Type B pancreatic cell (in vitro differentiated cells): Measurements from ENCODE around the gene AS3MT. TPM values are rescaled to one million over a fixed set of nuclear protein-coding genes. Genes with fewer than 3 reads are reported as not detected.
A peak's percentile ranks its signal among the peaks of the same experiment; 100 is the strongest.

Experiments
- DNase-seq: peaks from one replicate; pipeline ENCODE4 v3.0.0; 2021; ENCODE audit warnings: mixed read lengths; ENCODE audit not compliant: unreplicated experiment; ENCODE audit errors: extremely low spot score
- H3K27ac Mint-ChIP-seq: 2 replicates; pipeline ENCODE4 v1.8.0; 2021; ENCODE audit warnings: mild to moderate bottlenecking, mixed read lengths
- H3K27me3 Mint-ChIP-seq: 2 replicates; pipeline ENCODE4 v1.8.0; 2021; ENCODE audit warnings: mixed read lengths
- H3K36me3 Mint-ChIP-seq: 2 replicates; pipeline ENCODE4 v1.8.0; 2021; ENCODE audit warnings: mixed read lengths
- H3K4me1 Mint-ChIP-seq: one replicate; pipeline ENCODE4 v1.8.0; 2021; ENCODE audit warnings: mixed read lengths; ENCODE audit not compliant: unreplicated experiment
- H3K4me3 Mint-ChIP-seq: 2 replicates; pipeline ENCODE4 v1.8.0; 2021; ENCODE audit warnings: mild to moderate bottlenecking, mixed read lengths
- H3K9me3 Mint-ChIP-seq: 2 replicates; pipeline ENCODE4 v1.8.0; 2021; ENCODE audit warnings: mixed read lengths
- CTCF ChIP-seq: fragments of 200-600 bp; sonication (generic); conservative IDR thresholded peaks from 2 replicates; pipeline ENCODE4 v1.5.0; 2021; ENCODE audit warnings: antibody characterized with exemption, mild to moderate bottlenecking
- total RNA-seq: library from RNA; stranded (reverse); gene quantifications from 2 replicates; pipeline ENCODE4 v1.2.1, GENCODE V29; 2021; ENCODE audit warnings: low replicate concordance

Gene AS3MT
- total RNA-seq, 1 donor from 2014 or later = 4.2 TPM

GRCh38 chr10:102918817-102919245 lies 49.6 kb downstream of the AS3MT start:
- H3K4me1 Mint-ChIP-seq = peaks cover 41% of the 10 kb centered on the region
- peaks cover 20% of the 10 kb centered on the region for H3K27me3 Mint-ChIP-seq

GRCh38 chr10:102919246-102919959 lies 50.1 kb downstream of the AS3MT start:
- no peak for DNase-seq
- Mint-ChIP-seq H3K9me3 (no peaks in the 10 kb centered on the region), H3K27ac (peak overlapping the region; percentile 62), H3K36me3 (peaks cover 5% of the 10 kb centered on the region), H3K4me1 (peaks cover 41% of the 10 kb centered on the region), H3K4me3 (peak overlapping the region; percentile 95), H3K27me3 (peaks cover 20% of the 10 kb centered on the region)
- no peak for TF ChIP-seq CTCF

More at GRCh38 chr10:102918817-102919245, 49.6 kb downstream of the AS3MT start:
- H3K9me3 Mint-ChIP-seq = no peaks in the 10 kb centered on the region
- H3K4me3 Mint-ChIP-seq = peak overlapping the region; percentile 95
- TF ChIP-seq CTCF = no peak
- peaks cover 5% of the 10 kb centered on the region for H3K36me3 Mint-ChIP-seq
- no peak overlapping the region for H3K27ac Mint-ChIP-seq
- no peak for DNase-seq

- Mint-ChIP-seq H3K9me3 (no peaks in the 10 kb centered on the region), H3K36me3 (peaks cover 5% of the 10 kb centered on the region), H3K27me3 (peaks cover 20% of the 10 kb centered on the region), H3K27ac (peak overlapping the region; percentile 12), H3K4me3 (peak overlapping the region; percentile 95), H3K4me1 (peaks cover 41% of the 10 kb centered on the region)
- DNase-seq = no peak
- no peak for TF ChIP-seq CTCF
Observed at GRCh38 chr10:102919992-102920739, 50.9 kb downstream of the AS3MT start.

- no peaks in the 10 kb centered on the region for H3K9me3 Mint-ChIP-seq
- TF ChIP-seq CTCF = no peak
- peaks cover 9% of the 10 kb centered on the region for H3K36me3 Mint-ChIP-seq
- peaks cover 36% of the 10 kb centered on the region for H3K4me1 Mint-ChIP-seq
- peaks cover 20% of the 10 kb centered on the region for H3K27me3 Mint-ChIP-seq
- no peak for DNase-seq
- no peak overlapping the region for H3K27ac Mint-ChIP-seq
- H3K4me3 Mint-ChIP-seq = no peak overlapping the region
Observed at GRCh38 chr10:102923601-102924000, 54.3 kb downstream of the AS3MT start.

GRCh38 chr10:102926842-102927241 lies 57.6 kb downstream of the AS3MT start:
- no peak overlapping the region for H3K27ac Mint-ChIP-seq
- H3K4me3 Mint-ChIP-seq = no peak overlapping the region

More at GRCh38 chr10:102926842-102927241, 57.6 kb downstream of the AS3MT start:
- no peak for TF ChIP-seq CTCF
- Mint-ChIP-seq H3K9me3 (peaks cover 5% of the 10 kb centered on the region), H3K36me3 (peaks cover 9% of the 10 kb centered on the region), H3K27me3 (no peaks in the 10 kb centered on the region), H3K4me1 (peaks cover 14% of the 10 kb centered on the region)
- DNase-seq = no peak
